Tibial artery (tissue), 4 donors: ENCODE results near the gene FADD.

Source experiments
- DNase-seq, 2 donors: peaks; one replicate each; pipeline ENCODE4 v3.0.0-alpha.2; 2019
- H3K27ac ChIP-seq, 2 donors: fragments of 200-600 bp; sonication (generic) in 1 of 2; 1 replicate in 1 of 2; 2 replicates in 1 of 2; pipeline ENCODE4 v1.5.1; 2018 to 2019; ENCODE audit warnings: mild to moderate bottlenecking in 1 of 2
- H3K27me3 ChIP-seq, 2 donors: fragments of 200-600 bp; sonication (generic) in 1 of 2; one replicate each; pipeline versions ENCODE4 v1.5.1 to v1.6.0; 2016 to 2019
- H3K36me3 ChIP-seq, 3 donors: fragments of 200-600 bp; sonication (generic) in 2 of 3; one replicate each; pipeline ENCODE4 v1.5.1; 2016 to 2019; ENCODE audit warnings: mild to moderate bottlenecking in 2 of 3
- H3K4me1 ChIP-seq, 4 donors: fragments of 200-600 bp; sonication (generic) in 2 of 4; 1 replicate in 3 of 4; 2 replicates in 1 of 4; pipeline ENCODE4 v1.5.1; 2016 to 2019
- H3K4me3 ChIP-seq, 2 donors: fragments of 200-600 bp; sonication (generic) in 1 of 2; 1 replicate in 1 of 2; 2 replicates in 1 of 2; pipeline ENCODE4 v1.5.1; 2018 to 2019; ENCODE audit warnings: mild to moderate bottlenecking in 2 of 2
- H3K9me3 ChIP-seq, 3 donors: fragments of 200-600 bp; sonication (generic) in 1 of 3; one replicate each; pipeline ENCODE4 v1.5.1; 2016 to 2019
- intact Hi-C: fragments of 100-400 bp; cut with DNase I; formaldehyde crosslinking; loops from one replicate; pipeline ENCODE4 v1.15.0; 2023; ENCODE audit warnings: low total_unique reads
- TF ChIP-seq, protein P1 (sequence below), 2 experiments: fragments of 200-600 bp in 1 of 2; fragments of 450-650 bp in 1 of 2; IDR thresholded peaks; one replicate each; pipeline ENCODE4 v1.5.1; 2017 to 2019; ENCODE audit warnings: antibody characterized with exemption in 2 of 2, mild to moderate bottlenecking in 1 of 2, moderate library complexity in 1 of 2

Gene FADD

GRCh38 chr11:70159627-70160570, 43.2 kb upstream of the FADD start:
- H3K36me3 ChIP-seq = peaks cover 13 to 65% (median 53%) of the 10 kb centered on the region in 3 donors
- no peaks in the 10 kb centered on the region for H3K9me3 ChIP-seq
- H3K27ac ChIP-seq = peak overlapping the region in 1 of 2 donors; percentile 36
- peak; percentile 48 to 87 for DNase-seq
- TF ChIP-seq, protein P1, sequence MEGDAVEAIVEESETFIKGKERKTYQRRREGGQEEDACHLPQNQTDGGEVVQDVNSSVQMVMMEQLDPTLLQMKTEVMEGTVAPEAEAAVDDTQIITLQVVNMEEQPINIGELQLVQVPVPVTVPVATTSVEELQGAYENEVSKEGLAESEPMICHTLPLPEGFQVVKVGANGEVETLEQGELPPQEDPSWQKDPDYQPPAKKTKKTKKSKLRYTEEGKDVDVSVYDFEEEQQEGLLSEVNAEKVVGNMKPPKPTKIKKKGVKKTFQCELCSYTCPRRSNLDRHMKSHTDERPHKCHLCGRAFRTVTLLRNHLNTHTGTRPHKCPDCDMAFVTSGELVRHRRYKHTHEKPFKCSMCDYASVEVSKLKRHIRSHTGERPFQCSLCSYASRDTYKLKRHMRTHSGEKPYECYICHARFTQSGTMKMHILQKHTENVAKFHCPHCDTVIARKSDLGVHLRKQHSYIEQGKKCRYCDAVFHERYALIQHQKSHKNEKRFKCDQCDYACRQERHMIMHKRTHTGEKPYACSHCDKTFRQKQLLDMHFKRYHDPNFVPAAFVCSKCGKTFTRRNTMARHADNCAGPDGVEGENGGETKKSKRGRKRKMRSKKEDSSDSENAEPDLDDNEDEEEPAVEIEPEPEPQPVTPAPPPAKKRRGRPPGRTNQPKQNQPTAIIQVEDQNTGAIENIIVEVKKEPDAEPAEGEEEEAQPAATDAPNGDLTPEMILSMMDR (IDR thresholded peaks at IDR 0.05) = no peak
- no peaks in the 10 kb centered on the region for H3K27me3 ChIP-seq
- H3K4me1 ChIP-seq = peaks cover 0 to 30% (median 6%) of the 10 kb centered on the region in 4 donors
- no peak overlapping the region for H3K4me3 ChIP-seq
- intact Hi-C loops = no loop called here

GRCh38 chr11:70161043-70161625, 42.0 kb upstream of the FADD start:
- H3K36me3 ChIP-seq = peaks cover 13 to 66% (median 58%) of the 10 kb centered on the region in 3 donors
- no peak for DNase-seq
- H3K27ac ChIP-seq = no peak overlapping the region
- no peaks in the 10 kb centered on the region for H3K9me3 ChIP-seq
- intact Hi-C loops = no loop called here
- H3K4me1 ChIP-seq = peaks cover 0 to 27% (median 6%) of the 10 kb centered on the region in 4 donors
- no peaks in the 10 kb centered on the region for H3K27me3 ChIP-seq
- no peak overlapping the region for H3K4me3 ChIP-seq
- TF ChIP-seq, protein P1 (IDR thresholded peaks at IDR 0.05) = no peak

GRCh38 chr11:70164705-70165104, 38.4 kb upstream of the FADD start:
- no peak for DNase-seq
- Histone ChIP-seq H3K4me3 (no peak overlapping the region), H3K27ac (no peak overlapping the region), H3K9me3 (no peaks in the 10 kb centered on the region), H3K4me1 (peaks cover 0 to 19% (median 3%) of the 10 kb centered on the region in 4 donors), H3K27me3 (no peaks in the 10 kb centered on the region), H3K36me3 (peaks cover 34 to 90% (median 74%) of the 10 kb centered on the region in 3 donors)
- intact Hi-C loops = no loop called here
- TF ChIP-seq, protein P1 (IDR thresholded peaks at IDR 0.05) = no peak

DNA sequence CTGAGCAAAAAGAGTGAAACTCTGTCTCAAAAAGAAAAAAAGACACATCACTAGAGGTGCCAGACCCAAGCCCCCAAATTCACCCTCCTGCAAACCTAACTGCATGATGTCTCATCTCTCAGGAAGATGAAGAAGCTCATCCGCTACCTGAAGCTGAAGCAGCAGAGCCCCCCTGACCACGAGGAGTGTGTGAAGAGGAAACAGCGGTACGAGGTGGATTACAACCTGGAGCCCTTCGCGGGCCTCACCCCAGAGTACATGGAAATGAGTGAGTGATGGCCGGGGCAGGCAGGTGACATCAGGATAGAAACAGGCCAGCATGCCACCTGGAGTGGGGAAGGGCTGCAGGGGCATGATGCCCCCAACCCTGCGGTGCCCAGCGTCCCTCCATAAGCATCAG, 36.0 kb upstream of the FADD start:
- Histone ChIP-seq H3K27ac (no peak overlapping the region), H3K9me3 (no peaks in the 10 kb centered on the region), H3K27me3 (no peaks in the 10 kb centered on the region), H3K4me1 (peaks cover 0 to 10% (median 0%) of the 10 kb centered on the region in 4 donors), H3K36me3 (peaks cover 29 to 98% (median 95%) of the 10 kb centered on the region in 3 donors), H3K4me3 (no peak overlapping the region)
- TF ChIP-seq, protein P1 (IDR thresholded peaks at IDR 0.05) = no peak
- no peak for DNase-seq
- intact Hi-C loops = no loop called here

- Histone ChIP-seq H3K9me3 (no peaks in the 10 kb centered on the region), H3K27ac (no peak overlapping the region), H3K27me3 (no peaks in the 10 kb centered on the region), H3K4me3 (no peak overlapping the region), H3K4me1 (peaks cover 0 to 10% (median 0%) of the 10 kb centered on the region in 4 donors), H3K36me3 (peaks cover 22 to 98% (median 93%) of the 10 kb centered on the region in 3 donors)
- TF ChIP-seq, protein P1 (IDR thresholded peaks at IDR 0.05) = no peak
- intact Hi-C loops = no loop called here
- DNase-seq = no peak
Observed at GRCh38 chr11:70167723-70168404, 35.2 kb upstream of the FADD start.
